Activated T-cell treated with anti-CD3 and anti-CD28 coated beads, Interleukin-2, amount 50 U/mL, for 24 hours (primary cell): ENCODE measurements around the gene IFT74.

Experiments
- DNase-seq: peaks from one replicate; pipeline ENCODE4 v3.0.0-alpha.2; 2020
- H3K27ac Mint-ChIP-seq: 2 replicates; pipeline ENCODE4 v1.8.0; 2020; ENCODE audit warnings: mild to moderate bottlenecking, mixed read lengths
- H3K27me3 Mint-ChIP-seq: 2 replicates; pipeline ENCODE4 v1.8.0; 2020; ENCODE audit warnings: mixed read lengths
- H3K36me3 Mint-ChIP-seq: 2 replicates; pipeline ENCODE4 v1.8.0; 2020; ENCODE audit warnings: low read depth, mixed read lengths
- H3K4me1 Mint-ChIP-seq: 2 replicates; pipeline ENCODE4 v1.8.0; 2020; ENCODE audit warnings: low read depth, mixed read lengths
- H3K4me3 Mint-ChIP-seq: 2 replicates; pipeline ENCODE4 v1.8.0; 2020; ENCODE audit warnings: mild to moderate bottlenecking, moderate library complexity, mixed read lengths
- H3K9me3 Mint-ChIP-seq: 2 replicates; pipeline ENCODE4 v1.8.0; 2020; ENCODE audit warnings: mixed read lengths

Gene IFT74

DNA sequence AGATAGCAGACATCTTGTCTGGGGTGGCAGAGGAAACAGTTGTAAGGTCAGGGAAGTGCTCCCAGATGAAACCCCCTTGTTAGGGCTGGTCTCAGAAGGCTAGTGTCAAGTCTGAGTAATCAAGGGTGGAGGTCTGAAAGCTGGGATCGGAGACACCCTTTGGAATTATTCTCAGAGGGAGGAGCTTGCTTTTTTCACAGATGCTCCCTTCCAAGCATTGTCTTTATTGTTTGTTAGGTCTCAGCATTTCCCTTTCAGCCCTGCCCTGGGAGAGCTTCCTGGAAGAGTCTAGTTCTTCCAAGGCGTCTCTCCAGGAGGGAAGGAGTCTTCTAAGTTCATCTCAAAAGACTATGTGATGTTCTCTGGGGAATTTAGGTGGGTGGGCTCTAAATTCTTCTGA is 156.0 kb downstream of the IFT74 start:
- Mint-ChIP-seq H3K27ac (no peak overlapping the region), H3K27me3 (peaks cover 12% of the 10 kb centered on the region), H3K36me3 (no peaks in the 10 kb centered on the region), H3K4me1 (no peaks in the 10 kb centered on the region), H3K4me3 (no peak overlapping the region), H3K9me3 (no peaks in the 10 kb centered on the region)
- no peak for DNase-seq
